ENCODE results near the gene KIZ.

DNA sequence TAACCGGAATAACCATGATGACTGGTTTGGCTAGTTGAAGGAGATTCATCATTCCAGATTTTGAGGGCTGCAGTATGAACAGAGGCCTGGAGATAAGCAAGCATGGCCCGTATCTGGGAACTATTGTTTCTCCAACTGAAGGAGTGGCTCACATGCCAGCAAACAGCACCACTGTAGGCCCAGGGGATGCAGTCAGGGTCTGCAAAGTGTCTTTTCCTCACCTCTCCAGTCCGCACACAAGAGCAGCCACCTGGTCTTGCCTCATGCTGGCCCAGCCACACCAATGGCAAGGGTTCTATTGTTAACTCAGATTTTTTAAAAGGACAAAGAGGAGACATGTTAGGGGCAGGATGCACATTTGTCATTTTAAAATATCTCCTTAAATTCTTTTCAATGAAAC, 55.1 kb downstream of the KIZ start:
- TF ChIP-seq POLR2A (IDR thresholded peaks at IDR 0.05) = no peak
- TF ChIP-seq, protein P1, sequence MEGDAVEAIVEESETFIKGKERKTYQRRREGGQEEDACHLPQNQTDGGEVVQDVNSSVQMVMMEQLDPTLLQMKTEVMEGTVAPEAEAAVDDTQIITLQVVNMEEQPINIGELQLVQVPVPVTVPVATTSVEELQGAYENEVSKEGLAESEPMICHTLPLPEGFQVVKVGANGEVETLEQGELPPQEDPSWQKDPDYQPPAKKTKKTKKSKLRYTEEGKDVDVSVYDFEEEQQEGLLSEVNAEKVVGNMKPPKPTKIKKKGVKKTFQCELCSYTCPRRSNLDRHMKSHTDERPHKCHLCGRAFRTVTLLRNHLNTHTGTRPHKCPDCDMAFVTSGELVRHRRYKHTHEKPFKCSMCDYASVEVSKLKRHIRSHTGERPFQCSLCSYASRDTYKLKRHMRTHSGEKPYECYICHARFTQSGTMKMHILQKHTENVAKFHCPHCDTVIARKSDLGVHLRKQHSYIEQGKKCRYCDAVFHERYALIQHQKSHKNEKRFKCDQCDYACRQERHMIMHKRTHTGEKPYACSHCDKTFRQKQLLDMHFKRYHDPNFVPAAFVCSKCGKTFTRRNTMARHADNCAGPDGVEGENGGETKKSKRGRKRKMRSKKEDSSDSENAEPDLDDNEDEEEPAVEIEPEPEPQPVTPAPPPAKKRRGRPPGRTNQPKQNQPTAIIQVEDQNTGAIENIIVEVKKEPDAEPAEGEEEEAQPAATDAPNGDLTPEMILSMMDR (IDR thresholded peaks at IDR 0.05) = no peak

Data from upper lobe of left lung (tissue), 4 donors.